Activated naive CD8-positive, alpha-beta T cell treated with anti-CD3 and anti-CD28 coated beads for 36 hours (primary cell): ENCODE results near the gene CEP170B. TPM values are rescaled to one million over a fixed set of nuclear protein-coding genes. Genes with fewer than 3 reads are reported as not detected.
"Not testable (repeated sequence)": the region's sequence is repeated elsewhere in the genome, so short reads cannot be mapped to it uniquely, and the experiment has no call there.

ENCODE experiments used
- DNase-seq: peaks from one replicate; pipeline ENCODE4 v3.0.0; 2021
- H3K27ac Mint-ChIP-seq: one replicate; pipeline ENCODE4 v1.8.0; 2022; ENCODE audit warnings: mild to moderate bottlenecking, moderate library complexity, mixed read lengths
- H3K27me3 Mint-ChIP-seq: one replicate; pipeline ENCODE4 v1.8.0; 2022; ENCODE audit warnings: mild to moderate bottlenecking, mixed read lengths
- H3K36me3 Mint-ChIP-seq: one replicate; pipeline ENCODE4 v1.8.0; 2021; ENCODE audit warnings: mild to moderate bottlenecking, mixed read lengths
- H3K4me1 Mint-ChIP-seq: one replicate; pipeline ENCODE4 v1.8.0; 2021; ENCODE audit warnings: mixed read lengths
- H3K4me3 Mint-ChIP-seq: one replicate; pipeline ENCODE4 v1.8.0; 2022; ENCODE audit warnings: mild to moderate bottlenecking, moderate library complexity, mixed read lengths
- H3K9me3 Mint-ChIP-seq: one replicate; pipeline ENCODE4 v1.8.0; 2022; ENCODE audit warnings: mixed read lengths
- total RNA-seq, 2 experiments: library from RNA; stranded (reverse); gene quantifications; one replicate each; pipeline ENCODE4 v1.2.3, GENCODE V29; 2021

CEP170B gene
- total RNA-seq, 2 experiments from 2014 or later = 4.6 to 4.7 TPM

DNA sequence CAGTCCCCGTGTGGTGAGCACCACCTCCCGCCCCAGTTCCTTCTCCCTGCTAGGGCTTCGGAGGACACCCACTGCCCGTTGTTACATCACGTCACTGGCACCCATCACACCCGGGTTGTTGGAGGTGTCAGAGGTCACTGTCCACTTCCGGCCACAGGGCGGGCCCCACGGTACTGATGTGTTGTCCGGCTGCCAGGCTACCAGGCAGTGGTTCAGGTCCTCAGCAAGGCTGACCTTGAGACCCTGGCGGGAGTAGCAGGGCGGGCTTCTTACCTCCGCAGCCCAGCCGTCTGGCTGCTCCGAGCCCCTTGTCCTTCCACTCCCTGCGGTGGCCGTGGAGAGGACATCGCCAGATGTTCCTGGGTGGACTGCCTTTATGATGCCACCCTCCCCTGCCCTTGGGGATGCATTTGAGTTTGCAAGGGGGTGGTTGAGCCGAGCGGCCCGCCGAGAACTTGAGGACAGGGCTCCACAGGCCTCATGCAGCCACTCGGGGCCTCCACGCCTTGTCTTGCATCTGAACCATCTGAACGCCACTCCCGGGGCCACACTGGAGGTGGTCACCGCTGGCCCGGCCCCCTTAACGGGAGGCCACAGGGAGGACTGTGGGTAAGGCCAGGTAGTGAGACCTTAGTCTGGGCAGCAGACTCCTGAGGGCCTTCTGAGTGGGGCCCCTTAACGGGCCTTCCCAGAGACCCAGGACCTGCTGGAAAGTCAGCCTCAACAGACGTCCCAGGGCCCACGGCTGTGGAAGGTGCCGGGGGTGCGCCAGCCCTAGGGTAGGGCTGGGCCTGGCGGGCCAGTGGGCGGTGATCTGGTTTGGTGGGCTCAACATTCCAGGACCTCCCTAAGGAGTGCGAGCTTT, 32.5 kb downstream of the CEP170B start:
- H3K27me3 Mint-ChIP-seq = no peaks in the 10 kb centered on the region
- no peaks in the 10 kb centered on the region for H3K9me3 Mint-ChIP-seq
- DNase-seq = no peak
- H3K36me3 Mint-ChIP-seq = no peaks in the 10 kb centered on the region
- no peaks in the 10 kb centered on the region for H3K4me1 Mint-ChIP-seq
- H3K4me3 Mint-ChIP-seq = no peak overlapping the region
- no peak overlapping the region for H3K27ac Mint-ChIP-seq

DNA sequence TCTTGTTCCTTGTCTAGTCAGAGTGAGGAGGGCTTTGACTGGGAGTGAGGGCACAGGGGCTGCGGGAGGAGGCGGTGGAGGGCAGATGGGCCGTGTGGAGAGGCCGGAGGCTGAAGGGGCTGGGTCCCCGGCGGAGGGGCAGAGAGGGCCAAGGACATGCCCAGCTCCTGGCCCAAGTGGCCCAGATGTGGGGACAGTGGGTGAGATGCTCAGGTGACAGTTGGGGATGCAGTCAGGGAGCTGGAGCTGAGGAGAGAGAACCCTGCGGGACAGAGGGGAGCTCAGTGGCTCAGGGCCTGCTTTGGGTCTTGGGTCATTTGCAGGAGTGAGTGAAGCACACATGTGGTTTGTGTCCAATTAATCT, 33.1 kb downstream of the CEP170B start:
- no peaks in the 10 kb centered on the region for H3K4me1 Mint-ChIP-seq
- DNase-seq = no peak
- H3K36me3 Mint-ChIP-seq = no peaks in the 10 kb centered on the region
- H3K27me3 Mint-ChIP-seq = peaks cover 1% of the 10 kb centered on the region
- no peaks in the 10 kb centered on the region for H3K9me3 Mint-ChIP-seq
- H3K27ac Mint-ChIP-seq = no peak overlapping the region
- no peak overlapping the region for H3K4me3 Mint-ChIP-seq

DNA sequence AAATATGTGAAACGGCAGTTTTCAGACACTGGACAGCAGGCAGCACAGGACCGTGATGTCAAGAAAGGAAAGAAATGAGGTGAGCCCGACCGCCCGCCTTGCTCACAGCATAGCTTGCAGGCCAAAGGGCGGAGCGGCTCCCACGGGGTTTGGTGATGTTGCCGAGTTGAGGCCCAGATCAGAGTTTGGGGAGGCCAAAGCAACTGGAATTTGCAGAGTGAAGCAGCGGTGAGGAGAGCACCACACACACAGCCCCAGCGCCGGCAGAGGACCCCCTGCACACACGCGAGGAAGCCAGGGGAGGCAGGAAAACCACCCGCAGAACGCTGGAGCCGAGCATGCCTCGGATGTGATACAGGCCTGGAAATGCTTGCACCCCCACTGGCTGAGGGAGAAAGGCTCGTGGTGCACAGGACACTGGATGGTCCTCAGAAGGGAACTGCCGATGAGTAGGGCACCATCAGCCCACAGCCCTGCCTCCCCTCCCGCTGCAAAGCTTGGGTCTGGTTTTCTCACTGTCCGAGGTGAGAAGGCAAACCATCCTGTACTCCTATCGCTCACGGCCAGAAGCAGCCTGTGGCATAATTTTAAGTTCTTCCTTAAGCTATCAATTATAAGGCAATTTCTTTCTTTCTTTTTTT, 33.9 kb downstream of the CEP170B start:
- Mint-ChIP-seq H3K9me3 (no peaks in the 10 kb centered on the region), H3K4me1 (no peaks in the 10 kb centered on the region), H3K27ac (no peak overlapping the region), H3K27me3 (peaks cover 6% of the 10 kb centered on the region), H3K4me3 (no peak overlapping the region), H3K36me3 (no peaks in the 10 kb centered on the region)
- DNase-seq = no peak

DNA sequence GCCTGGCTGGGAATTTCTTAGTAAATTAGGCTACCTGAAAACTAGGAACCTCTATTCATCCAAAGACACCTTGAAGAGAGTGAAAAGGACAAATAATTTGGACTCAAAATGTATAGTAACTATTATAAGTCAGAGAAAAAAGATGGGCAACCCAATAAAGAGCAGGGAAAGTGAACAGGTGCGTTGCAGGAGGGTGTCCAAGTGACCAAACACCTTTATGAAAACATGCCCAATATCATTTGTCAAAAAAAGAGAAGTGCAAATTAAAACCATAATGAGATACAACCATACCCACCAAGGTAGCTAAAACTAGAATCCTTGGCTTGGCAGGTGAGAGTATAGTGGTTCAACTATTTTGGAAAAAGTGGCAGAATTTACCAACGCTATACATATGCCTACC, 34.7 kb downstream of the CEP170B start:
- DNase-seq = no peak
- no peaks in the 10 kb centered on the region for H3K9me3 Mint-ChIP-seq
- no peak overlapping the region for H3K27ac Mint-ChIP-seq

DNA sequence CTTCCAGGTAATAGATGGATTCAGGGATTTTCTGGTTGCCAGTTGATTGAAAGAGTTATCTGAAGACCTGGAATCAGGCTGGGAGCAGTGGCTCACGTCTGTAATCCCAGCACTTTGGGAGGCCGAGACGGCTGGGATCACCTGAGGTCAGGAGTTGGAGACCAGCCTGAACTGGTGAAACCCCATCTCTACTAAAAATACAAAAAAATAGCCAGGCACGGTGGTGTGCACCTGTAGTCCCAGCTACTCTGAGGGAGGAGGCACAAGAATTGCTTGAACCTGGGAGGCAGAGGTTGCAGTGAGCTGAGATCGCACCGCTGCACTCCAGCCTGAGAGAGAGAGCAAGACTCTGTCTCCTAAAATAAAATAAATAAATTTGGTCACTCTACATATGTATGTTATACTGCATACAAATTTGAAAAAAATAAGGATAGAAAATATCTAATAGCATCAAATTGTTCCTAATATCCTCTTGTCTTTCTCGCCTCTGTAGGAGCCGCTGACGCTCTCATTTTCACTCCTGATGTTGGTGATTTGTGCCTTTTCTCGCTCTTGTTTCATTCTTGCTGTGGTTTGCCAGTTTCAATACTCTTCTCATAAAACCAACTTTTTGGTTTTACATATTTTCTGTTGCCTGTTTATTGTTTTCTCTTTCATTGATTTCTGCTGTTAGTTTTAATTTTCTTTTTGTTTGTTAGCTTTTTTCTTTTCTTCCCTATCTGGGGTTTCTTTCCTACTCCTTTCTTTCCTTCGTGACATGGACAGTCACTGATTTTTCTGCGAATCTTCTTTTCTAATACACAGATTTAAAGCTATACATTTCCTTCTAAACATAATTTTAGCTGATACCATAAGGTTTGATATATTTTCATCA, 35.8 kb downstream of the CEP170B start:
- no peaks in the 10 kb centered on the region for H3K36me3 Mint-ChIP-seq
- peaks cover 17% of the 10 kb centered on the region for H3K27me3 Mint-ChIP-seq
- no peak for DNase-seq
- no peaks in the 10 kb centered on the region for H3K9me3 Mint-ChIP-seq
- H3K4me3 Mint-ChIP-seq = no peak overlapping the region
- no peak overlapping the region for H3K27ac Mint-ChIP-seq
- no peaks in the 10 kb centered on the region for H3K4me1 Mint-ChIP-seq

More for the DNA sequence above, 34.7 kb downstream of the CEP170B start:
- H3K36me3 Mint-ChIP-seq = no peaks in the 10 kb centered on the region
- peaks cover 14% of the 10 kb centered on the region for H3K27me3 Mint-ChIP-seq
- no peak overlapping the region for H3K4me3 Mint-ChIP-seq
- no peaks in the 10 kb centered on the region for H3K4me1 Mint-ChIP-seq

DNA sequence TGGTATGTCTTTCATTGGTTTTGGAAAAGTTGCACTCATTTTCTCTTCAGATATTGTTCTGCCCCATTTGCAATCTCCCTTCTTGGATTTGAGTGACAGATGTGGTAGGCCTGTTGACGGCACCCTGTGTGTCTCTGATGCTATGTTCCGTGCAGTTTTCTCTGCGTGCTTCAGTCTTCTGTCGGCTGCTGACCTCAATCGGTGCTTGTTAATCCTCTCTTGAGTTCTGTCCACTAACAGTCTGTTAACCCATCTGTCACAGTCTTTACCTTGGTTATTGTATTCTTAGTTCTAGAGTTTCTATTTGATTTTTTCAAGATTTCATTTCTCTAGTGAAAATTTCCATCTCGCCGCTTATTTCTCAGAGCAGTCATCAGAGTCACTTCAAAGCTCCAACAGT, 38.9 kb downstream of the CEP170B start:
- H3K9me3 Mint-ChIP-seq = no peaks in the 10 kb centered on the region
- H3K27me3 Mint-ChIP-seq = peaks cover 27% of the 10 kb centered on the region
- no peaks in the 10 kb centered on the region for H3K4me1 Mint-ChIP-seq
- H3K36me3 Mint-ChIP-seq = no peaks in the 10 kb centered on the region
- no peak for DNase-seq
- no peak overlapping the region for H3K27ac Mint-ChIP-seq
- H3K4me3 Mint-ChIP-seq = no peak overlapping the region

DNA sequence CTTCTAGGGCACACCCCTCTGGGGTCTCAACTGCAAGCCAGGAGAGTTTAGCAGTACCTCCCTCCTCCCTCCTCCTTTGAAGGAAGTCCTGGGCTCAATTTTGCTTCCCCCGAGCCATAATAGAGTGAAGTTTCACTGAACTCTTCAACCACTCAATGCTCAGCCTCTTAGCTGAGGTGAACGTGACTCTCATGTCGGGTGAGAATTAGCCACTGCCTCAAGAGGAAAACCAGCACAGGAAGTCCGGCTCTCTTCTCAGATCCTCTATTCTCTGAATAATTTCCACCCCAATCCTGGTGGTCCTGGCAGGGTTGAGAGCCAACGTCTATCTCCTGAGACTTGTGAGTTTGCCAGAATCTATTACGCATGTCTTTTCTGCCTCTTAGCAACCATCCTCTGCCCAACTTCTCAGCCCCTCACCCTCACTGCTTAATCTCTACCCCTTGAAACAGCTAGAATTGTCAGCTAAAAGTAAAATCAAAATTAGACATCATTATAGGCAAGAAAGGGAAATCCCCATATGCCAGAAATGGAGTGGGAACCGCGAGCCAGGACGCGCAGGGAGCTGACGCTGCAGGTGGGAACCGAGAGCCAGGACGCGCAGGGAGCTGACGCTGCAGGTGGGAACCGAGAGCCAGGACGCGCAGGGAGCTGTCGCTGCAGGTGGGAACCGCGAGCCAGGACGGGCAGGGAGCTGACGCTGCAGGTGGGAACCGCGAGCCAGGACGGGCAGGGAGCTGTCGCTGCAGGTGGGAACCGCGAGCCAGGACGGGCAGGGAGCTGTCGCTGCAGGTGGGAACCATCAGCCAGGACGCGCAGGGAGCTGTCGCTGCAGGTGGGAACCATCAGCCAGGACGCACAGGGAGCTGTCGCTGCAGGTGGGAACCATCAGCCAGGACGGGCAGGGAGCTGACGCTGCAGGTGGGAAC, 39.8 kb downstream of the CEP170B start:
- H3K4me1 Mint-ChIP-seq, H3K9me3 Mint-ChIP-seq, DNase-seq, H3K27ac Mint-ChIP-seq, H3K4me3 Mint-ChIP-seq, H3K36me3 Mint-ChIP-seq: not testable (repeated sequence)
- peaks cover 29% of the 10 kb centered on the region for H3K27me3 Mint-ChIP-seq

DNA sequence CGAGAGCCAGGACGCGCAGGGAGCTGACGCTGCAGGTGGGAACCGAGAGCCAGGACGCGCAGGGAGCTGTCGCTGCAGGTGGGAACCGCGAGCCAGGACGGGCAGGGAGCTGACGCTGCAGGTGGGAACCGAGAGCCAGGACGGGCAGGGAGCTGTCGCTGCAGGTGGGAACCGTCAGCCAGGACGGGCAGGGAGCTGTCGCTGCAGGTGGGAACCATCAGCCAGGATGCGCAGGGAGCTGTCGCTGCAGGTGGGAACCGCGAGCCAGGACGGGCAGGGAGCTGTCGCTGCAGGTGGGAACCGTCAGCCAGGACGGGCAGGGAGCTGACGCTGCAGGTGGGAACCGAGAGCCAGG, 40.5 kb downstream of the CEP170B start:
- not testable (repeated sequence) for H3K36me3 Mint-ChIP-seq, DNase-seq, H3K9me3 Mint-ChIP-seq, H3K4me1 Mint-ChIP-seq, H3K27ac Mint-ChIP-seq, H3K4me3 Mint-ChIP-seq
- H3K27me3 Mint-ChIP-seq = peaks cover 33% of the 10 kb centered on the region

DNA sequence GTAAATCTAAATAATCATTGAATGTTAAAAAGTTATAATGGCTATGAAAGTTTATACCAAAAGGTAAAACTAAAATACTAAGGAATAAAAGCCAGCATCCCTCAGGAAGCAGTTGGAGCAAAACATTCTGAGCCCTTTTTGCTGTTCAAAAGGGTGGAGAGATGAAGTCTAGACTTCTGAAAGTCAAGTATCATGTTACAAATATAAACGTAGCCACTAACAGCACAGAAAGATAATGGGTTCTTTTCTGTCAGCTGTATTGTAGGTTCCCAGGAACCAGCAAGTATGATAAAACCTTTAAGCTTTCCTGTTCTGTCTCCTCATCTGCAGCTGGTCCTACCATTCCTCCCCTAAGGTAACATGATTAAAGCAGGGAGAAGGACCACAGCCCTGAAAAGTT, 43.2 kb downstream of the CEP170B start:
- Mint-ChIP-seq H3K27me3 (peaks cover 42% of the 10 kb centered on the region), H3K4me1 (no peaks in the 10 kb centered on the region), H3K4me3 (no peak overlapping the region), H3K9me3 (peaks cover 5% of the 10 kb centered on the region), H3K27ac (no peak overlapping the region), H3K36me3 (peaks cover 4% of the 10 kb centered on the region)
- DNase-seq = no peak

DNA sequence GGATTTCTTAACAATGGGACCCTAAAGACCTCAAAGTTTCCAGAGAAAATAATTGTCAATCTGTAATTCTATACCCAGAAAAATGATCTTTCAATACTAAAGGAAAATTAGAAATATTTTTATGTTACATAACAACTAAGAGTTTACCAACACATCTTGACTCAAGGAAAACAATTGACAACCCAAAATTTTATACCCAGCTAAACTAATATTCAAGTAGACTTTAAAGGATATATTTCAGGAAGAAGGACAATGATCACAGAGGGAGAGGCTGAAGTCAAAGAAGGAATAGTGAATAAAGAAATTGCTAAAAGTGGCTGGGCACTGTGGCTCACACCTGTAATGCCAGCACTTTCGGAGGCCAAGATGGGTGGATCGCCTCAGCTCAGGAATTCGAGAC, 47.0 kb downstream of the CEP170B start:
- no peak overlapping the region for H3K4me3 Mint-ChIP-seq
- H3K27ac Mint-ChIP-seq = no peak overlapping the region
- H3K36me3 Mint-ChIP-seq = peaks cover 4% of the 10 kb centered on the region
- peaks cover 5% of the 10 kb centered on the region for H3K9me3 Mint-ChIP-seq
- peaks cover 43% of the 10 kb centered on the region for H3K27me3 Mint-ChIP-seq
- no peak for DNase-seq
- no peaks in the 10 kb centered on the region for H3K4me1 Mint-ChIP-seq

DNA sequence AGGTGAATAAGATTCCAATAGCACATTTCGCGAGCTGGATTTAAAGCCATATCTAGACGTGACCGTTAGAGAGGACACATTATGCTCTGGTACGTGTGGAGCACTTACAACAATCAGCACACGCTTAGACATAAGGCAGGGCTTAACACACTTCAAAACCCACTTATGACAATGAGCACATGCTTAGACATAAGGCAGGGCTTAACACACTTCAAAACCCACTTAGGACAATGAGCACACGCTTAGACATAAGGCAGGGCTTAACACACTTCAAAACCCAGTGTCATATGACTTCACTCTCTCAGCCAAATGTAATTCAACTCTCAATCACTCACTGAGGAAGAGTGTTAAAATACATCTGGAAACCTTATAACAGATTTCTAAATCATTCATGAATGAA, 48.4 kb downstream of the CEP170B start:
- peaks cover 4% of the 10 kb centered on the region for H3K36me3 Mint-ChIP-seq
- H3K4me3 Mint-ChIP-seq = no peak overlapping the region
- DNase-seq = no peak
- H3K27ac Mint-ChIP-seq = no peak overlapping the region
- peaks cover 34% of the 10 kb centered on the region for H3K27me3 Mint-ChIP-seq
- peaks cover 5% of the 10 kb centered on the region for H3K9me3 Mint-ChIP-seq
- no peaks in the 10 kb centered on the region for H3K4me1 Mint-ChIP-seq

DNA sequence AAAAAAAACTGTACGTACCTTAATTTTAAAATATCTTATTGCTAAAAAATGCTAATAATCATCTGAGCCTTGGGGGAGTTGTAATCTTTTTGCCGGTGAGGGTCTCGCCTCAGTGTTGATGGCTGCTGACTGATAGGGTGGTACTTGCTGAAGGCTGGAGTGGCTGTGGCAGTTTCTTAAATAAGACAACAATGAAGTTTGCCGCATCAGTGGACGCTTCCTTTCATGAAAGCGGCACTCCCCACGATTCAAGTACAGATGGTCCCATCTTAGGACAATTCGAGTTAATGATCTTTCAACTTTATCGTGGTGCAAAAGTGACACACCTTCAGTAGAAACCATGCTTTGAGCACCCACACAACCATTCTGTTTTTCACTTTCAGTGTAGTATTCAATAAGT, 52.0 kb downstream of the CEP170B start:
- peaks cover under 1% of the 10 kb centered on the region for H3K9me3 Mint-ChIP-seq
- H3K36me3 Mint-ChIP-seq = no peaks in the 10 kb centered on the region

DNA sequence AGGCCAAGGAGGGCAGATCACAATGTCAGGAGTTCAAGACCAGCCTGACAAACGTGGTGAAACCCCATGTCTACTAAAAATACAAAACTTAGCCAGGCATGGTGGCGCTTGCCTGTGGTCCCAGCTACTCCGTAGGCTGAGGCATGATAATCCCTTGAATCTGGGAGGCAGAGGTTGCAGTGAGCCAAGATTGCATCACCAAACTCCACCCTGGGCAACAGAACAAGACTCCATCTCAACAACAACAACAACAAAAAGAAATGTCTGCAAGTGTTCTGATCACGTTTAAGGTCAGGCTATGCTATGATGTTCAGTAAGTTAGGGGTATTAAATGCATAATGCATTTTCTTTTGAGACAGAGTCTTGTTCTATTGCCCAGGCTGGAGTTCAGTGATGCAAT, 52.9 kb downstream of the CEP170B start:
- Mint-ChIP-seq H3K27me3 (peaks cover 20% of the 10 kb centered on the region), H3K27ac (no peak overlapping the region), H3K9me3 (no peaks in the 10 kb centered on the region), H3K4me1 (no peaks in the 10 kb centered on the region), H3K36me3 (no peaks in the 10 kb centered on the region), H3K4me3 (no peak overlapping the region)
- no peak for DNase-seq

More for the DNA sequence above, 52.0 kb downstream of the CEP170B start:
- H3K4me1 Mint-ChIP-seq = no peaks in the 10 kb centered on the region
- peaks cover 21% of the 10 kb centered on the region for H3K27me3 Mint-ChIP-seq
- DNase-seq = no peak
- no peak overlapping the region for H3K4me3 Mint-ChIP-seq
- H3K27ac Mint-ChIP-seq = no peak overlapping the region

DNA sequence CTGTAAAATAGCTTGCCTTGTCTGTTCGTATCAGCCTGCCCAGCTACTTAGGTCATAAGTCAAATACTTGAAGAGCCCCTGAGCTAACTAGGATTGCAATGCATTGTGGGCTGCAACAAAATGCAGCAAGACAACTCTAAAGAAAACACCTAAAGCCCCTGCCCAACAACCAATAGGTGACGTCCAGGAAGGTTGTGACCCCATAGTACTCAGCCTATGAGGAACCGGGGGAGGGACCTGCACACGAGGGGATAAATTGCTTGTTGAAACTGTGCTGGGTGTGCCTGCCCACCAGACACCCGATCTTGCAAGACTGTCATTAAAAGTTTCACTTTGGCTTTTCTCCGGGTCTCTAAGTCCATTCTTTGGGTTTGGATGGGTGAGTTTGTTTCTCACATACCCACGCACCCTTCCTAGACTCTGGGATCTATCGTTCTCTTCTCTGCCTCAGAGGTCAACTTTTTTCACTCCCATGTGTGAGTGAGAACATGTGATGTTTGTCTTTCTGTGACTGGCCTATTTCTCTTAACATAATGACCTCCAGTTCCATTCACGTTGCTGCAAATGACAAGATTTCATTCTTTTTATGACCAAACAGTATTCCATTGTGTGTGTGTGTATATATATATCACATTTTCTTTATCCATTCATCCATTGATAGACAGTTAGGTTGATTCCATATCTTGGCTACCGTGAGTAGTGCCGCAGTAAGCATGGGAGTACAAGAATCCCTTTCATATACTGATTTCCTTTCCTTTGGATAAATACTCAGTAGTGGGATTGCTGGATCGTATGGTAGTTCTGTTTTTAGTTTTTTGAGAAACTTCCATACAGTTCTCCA, 54.3 kb downstream of the CEP170B start:
- not testable (repeated sequence) for DNase-seq, H3K27me3 Mint-ChIP-seq, H3K36me3 Mint-ChIP-seq, H3K4me3 Mint-ChIP-seq, H3K9me3 Mint-ChIP-seq, H3K27ac Mint-ChIP-seq, H3K4me1 Mint-ChIP-seq
